Stimulated activated CD8-positive, alpha-beta memory T cell treated with anti-CD3 and anti-CD28 coated beads, Interleukin-12 subunit alpha, Interleukin-12 subunit beta, amount 100 ng/mL, for 24 hours (primary cell): ENCODE results near the gene KIRREL3.

ENCODE experiments used
- DNase-seq: peaks from one replicate; pipeline ENCODE4 v3.0.0-alpha.2; 2020; ENCODE audit errors: extremely low read depth

Gene KIRREL3

DNA sequence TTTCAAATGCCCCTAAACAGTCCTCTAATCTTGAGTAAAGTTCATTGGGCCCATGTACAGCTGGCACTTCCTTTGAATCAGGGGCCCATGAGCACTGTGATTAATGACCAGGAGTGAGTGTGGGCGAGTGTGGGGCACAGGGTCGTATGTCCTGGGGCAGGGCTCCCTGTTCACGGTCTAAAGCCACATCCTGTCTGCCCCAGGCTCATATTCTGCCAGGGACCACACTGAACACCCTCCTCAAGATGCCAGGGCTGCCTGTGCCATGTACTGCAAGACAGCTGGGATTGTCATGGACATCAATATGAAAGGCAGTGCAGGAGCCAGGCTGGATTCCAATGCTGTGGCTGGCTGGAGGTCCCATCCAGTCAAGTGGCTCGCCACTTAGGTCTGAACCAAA, 130.5 kb downstream of the KIRREL3 start:
- no peak for DNase-seq

DNA sequence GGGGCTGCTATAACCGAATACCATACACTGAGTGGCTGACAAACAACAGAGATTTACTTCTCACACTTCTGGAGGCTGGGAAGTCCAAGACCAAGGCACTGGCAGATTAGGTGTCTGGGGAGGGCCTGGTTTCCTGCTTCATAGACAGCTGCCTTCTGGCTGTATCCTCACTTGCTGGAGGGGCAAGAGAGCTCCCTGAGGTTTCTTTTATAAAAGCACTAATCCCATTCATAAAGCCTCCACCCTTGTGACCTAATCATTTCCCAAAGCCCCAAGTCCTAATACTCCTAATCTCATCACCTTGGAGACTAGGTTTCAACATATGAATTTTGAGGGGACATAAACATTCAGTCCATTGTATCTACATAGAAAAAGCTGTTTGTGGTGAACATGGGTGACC, 131.8 kb downstream of the KIRREL3 start:
- no peak for DNase-seq

DNA sequence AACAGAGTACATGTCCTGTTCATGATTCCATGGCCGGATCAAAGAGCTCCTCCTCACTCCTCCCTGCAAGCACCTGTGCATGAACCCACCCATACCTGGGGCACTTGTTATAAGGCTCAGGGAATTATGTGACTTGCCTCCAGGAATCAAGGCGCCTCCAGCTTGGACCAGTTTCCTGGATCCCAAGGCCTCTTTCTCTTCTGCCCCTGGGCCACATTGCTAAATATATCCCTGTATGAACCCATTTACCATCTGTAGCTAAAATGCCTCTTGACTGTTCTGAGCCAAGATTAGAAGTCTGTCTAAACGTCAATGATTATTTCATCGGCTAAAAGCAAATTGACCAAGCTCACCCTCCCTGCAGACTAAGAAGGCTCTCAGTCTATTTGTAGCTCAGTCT, 135.6 kb downstream of the KIRREL3 start:
- DNase-seq: no peak

DNA sequence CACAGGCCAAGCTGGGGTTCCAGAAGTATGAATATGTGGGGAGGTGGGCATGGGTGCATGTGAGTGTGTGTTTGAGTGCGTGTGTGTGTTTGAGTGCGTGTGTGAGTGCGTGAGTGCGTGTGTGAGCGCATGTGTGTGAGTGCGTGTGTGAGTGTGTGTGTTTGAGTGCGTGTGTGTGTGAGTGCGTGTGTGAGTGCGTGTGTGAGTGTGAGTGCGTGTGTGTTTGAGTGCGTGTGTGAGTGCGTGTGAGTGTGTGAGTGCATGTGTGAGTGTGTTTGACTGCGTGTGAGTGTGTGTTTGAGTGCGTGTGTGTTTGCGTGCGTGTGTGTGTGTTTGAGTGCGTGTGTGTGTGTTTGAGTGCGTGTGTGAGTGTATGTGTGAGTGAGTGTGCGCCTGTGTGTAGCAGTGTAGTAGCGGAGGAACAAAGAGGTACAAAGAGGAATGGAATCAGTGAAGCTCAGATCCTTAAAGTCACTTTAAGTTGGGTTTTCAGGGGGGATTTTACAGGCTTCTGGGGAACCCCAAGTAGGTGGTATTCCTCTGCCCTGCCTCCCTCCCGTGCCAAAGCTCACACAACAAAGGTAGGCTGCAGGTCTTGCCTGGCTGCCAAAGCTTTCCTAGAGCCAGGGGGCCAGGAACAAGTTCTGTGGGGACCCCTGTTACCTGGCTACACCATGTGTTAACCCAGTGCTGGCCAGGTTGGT, 137.1 kb downstream of the KIRREL3 start:
- DNase-seq: no peak

DNA sequence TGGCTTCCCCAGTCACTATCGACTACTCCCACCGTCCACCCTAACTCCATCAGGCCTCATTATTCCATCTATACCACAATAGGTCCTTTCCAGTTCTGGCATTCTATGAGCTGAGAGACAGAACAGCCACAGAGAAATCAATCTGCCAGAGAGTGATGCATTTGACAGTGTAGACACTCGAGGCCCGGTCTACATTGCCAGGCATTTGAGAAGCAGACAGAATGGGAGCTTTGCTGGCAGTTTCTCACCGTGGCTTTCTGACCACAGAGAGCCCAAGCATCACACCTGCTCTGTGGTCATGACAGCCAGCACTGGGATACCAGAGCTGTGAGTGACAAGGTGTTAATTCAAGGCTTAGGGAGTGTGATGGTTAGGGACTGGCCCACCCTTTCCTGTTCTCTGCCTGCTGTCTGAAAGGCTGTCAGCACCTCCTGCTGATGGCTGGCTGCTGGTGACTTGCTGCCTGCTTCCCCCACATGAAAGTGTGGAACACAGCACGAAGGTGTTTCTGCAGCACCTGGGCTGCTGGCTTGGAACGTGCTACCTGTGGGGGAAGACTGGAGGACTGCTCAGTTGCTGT, 137.8 kb downstream of the KIRREL3 start:
- DNase-seq: no peak

DNA sequence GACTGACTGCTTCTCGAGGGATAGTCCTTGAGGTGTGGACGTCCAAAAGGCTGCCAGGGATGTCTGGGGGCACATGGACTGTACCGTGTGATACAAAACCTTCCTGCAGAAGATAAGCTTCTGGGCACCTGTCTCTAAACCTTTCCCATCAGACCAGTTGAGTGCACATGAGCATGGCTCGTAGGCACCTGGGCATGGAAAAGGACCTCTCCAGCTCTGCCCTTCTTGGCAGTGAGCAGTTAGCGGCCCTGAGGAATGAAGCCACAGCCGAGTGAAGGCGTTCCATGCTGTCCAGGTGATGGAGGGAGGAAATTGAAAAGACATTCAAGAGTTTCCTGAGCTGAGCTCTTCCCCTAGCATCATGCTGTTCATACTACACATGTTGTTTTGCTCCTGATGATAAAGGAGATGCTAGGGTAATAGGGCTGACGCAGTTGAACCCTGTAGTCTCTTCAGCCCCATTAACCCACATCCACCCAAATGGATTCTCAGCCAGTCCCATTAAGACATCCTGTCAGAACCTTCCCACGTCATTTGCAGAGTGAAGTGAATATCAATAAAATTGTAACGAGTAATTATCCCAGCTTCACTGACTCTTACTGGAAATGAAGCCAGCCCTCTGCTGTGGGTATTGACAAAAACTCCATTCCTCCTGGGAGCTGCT, 138.6 kb downstream of the KIRREL3 start:
- no peak for DNase-seq

DNA sequence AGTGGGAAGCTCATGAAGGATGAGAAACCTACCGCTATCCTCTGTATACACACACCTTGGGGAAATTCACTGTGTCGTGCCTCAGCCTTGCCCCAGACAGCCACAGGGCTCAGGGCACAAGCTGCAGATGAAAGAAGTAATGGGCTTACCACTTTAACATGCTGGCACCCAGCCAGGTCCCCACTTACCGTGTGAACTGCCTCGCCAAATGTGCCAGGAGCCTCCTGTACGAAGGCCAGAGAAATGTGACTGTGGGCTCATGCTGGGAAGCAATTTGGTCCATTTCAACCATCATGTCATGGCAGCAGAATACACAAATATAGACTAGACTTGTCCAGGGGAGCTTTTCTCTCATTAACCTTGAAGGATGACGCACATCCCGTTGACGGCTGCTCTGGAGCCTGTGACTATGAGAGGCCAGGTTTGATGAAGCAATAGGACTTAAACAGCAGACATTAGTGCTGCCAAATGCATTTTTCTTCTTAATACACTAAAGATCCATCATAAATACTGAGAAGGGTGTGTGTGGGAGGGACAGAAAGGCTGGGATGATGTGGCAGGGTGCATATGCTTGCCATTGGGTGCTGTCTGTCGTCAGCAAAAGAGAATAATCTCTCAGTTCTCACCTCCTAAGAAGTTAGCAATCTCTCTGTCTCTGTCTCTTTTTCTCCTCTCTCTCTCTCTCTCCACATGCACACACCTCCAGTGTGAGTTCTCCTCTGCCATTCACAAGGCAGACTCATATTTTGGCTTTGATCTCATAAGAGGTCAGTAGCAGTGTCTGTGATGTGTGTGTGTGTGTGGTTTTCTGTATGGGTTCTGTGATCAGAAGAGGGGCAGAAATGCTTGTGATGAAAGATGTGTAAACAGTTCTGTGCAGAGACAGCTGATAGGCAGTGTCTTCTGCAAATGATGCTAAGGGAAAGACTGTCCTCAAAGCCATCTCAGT, 142.4 kb downstream of the KIRREL3 start:
- DNase-seq: no peak

DNA sequence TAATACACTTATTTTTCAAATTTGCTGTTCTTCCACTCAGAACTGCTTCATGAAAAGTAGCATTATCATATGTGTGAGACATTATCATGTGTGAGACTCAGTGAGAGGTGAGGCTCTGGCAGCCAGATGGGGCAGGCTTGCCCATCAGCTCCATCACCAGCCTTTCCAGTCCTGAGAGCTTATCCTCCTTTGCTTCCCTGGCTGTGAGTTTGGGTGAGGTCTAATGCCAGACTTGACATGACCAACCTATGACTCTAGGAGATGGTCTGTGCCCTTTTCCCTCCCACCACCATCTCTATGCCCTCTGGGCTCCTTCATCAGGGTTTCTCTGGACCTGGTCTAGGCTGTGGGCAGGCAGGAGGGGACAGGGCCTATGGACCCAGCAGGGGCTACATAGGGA, 145.0 kb downstream of the KIRREL3 start:
- no peak for DNase-seq

DNA sequence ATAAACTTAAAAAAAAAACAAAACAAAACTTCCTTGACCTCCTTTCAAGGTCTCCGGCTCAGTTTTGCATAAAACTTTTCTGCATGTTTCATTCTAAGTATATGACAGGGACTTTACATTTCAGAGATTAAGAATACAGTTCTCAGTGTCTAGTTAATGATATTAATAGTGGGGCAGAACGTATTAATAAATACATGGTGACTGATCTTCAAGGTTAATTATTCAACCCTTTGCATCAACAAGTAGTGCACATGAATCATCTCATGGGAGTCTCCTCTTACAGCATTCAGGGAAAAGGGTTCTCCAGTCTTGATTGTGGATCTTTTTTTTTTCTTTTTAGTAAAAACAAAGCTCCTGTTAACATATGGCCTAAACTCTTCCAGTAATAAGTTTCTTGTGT, 146.8 kb downstream of the KIRREL3 start:
- DNase-seq: no peak

DNA sequence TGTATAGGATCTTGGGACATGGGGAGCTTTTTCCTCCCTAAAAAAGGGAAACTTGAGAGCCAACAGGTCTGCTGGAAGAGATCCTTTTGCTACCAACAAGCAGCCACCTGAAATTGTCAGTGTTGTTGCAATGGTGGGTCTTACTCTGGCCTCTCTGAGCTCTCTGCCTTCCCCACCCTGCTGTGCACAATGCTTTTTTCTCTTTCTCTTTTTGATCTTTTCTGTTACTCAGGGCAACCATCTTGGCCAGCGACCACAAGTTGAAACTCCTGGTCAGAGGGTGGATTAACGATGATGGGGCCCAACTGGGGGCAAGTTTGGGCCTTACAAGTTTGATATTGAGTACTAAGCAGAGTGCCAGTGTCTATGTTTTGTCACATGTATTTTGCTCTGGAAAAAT, 155.8 kb downstream of the KIRREL3 start:
- DNase-seq: no peak

DNA sequence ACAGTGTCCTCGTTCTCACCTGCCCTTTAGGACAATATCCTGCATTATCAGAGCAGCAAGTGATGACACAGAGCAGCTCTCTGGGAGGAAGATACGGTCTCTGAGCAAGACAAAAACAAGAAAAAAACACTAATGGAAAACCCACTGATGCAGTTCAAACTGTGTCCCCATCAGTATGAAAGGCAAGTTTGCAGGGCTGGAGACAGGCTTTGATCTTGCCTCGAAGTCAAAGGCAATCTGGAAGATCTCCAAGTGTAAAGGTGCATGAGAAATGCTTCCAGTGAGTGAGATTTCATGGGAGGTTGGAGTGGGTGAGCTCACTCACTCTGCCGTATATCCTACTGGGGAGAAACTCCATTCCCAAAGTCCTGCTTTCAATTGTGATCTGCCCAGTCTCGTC, 157.5 kb downstream of the KIRREL3 start:
- no peak for DNase-seq

DNA sequence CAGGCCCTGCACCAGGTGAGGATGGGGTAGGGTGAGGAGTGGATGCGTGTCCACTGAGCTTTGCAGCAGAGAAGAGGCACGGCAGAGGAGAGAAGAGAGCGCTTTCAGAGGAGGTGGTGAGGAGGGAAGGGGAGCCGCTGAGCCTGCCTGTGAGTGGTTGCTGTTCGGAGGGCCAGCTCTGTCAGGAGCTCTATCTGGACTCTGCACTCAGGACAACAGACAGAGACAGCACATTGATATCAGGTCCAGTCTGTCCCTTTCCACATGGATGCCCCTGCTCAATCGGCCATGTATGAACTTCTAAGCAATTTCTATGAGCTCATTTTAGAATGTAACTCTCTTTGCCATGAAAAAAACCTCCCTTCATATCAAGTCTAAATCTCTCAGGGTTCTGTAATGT, 158.6 kb downstream of the KIRREL3 start:
- DNase-seq: no peak

DNA sequence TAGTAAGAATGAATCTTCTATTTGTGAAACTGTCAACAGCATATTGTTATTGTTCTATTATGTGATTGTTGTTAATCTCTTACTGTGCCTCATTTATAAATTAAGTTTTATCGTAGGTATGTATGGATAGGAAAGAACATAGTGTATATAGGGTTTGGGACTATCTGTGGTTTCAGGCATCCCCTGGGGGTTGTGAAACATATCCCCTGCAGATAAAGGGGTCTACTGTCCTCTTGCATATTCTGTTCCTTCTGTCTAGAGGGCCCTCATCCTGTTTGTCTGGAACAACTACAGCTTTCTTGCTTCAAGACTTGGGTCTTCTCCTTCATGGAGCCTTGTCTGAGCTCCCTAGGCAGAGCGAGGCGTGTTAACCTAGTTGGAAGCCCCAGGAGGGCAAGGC, 159.6 kb downstream of the KIRREL3 start:
- no peak for DNase-seq

DNA sequence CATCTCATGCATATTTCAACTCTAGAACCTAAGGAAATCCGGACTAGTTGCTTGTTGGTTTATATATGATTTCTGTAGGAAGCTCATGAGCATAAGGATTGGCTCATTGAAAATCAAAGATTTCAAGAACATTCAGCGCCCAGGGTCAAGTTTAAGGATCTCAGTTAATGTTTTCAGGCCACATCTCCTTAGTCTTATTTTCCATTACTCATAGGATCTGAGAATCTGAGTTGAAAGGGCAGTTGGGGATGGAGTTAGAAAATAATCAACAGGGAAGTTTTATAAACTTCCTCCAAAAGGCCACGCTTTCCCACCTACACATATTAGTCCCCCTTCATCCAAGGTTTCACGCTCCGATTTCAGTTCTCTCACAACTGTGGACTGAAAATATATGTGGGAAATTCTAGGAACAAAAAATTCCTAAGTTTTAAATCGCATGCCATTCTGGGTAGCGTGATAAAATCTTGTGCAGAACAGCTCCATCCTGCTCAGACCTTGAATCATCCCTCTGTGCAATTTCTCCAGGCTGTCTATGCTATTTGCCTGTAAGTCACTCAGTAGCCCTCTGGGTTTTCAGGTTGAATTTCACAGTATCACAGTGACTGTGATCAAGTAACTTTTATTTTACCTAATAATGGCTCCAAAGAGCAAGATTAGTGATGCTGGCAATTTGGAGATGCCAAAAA, 160.2 kb downstream of the KIRREL3 start:
- no peak for DNase-seq

DNA sequence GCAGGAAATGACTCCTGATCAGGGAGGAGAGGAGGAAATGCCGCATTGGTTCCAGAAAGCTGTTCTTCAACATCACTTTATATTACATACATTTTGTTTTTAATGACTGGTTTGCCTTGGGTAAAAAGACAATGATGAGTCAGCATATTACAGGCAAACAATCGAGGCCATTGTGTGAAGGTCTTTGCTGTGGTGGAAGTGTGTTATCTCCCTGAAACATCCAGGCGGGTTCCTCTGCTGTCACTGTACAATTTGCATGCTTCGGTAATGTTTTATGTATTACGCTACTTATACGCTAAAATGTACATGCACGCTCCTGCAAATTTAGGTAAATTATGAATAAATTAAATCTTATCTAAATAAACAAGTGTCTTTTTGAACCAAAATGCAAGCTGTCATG, 161.1 kb downstream of the KIRREL3 start:
- no peak for DNase-seq

DNA sequence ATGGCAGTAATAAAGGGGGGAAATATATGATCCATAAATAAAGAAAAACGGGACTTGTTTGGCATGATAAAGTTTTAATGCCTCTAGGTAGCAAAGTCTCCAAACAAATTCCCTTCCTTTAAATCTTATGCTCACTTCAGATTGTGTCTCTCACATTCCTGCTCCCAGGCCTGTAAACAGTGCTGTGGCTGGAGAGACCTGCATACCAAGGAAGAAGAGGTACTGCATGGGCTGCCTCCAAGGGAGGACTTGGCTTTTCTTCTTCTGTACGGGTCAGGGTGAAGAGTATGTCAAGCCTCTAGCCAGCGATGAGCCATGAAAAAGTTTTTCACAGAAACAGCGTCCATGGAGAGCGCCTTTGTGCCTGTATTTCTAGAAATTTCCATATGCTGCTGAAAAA, 161.8 kb downstream of the KIRREL3 start:
- DNase-seq: no peak

DNA sequence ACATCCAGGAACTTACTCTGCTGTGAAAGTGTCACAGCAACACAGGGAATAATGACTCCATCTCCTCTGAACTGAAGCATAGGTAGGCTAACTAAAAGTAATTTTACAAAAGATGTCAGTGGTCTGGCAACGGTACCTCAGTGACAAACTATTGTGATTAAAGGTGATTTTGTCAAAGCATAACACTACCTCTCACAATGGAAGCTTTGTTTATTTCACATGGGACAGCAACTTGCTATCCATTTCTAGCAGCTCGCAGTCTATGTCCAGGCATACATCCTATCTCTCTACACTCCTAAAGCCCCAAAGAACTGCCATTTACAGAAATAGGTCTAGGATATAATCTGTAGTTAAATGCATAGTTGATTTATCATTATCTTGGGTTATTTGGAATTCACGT, 163.0 kb downstream of the KIRREL3 start:
- no peak for DNase-seq

DNA sequence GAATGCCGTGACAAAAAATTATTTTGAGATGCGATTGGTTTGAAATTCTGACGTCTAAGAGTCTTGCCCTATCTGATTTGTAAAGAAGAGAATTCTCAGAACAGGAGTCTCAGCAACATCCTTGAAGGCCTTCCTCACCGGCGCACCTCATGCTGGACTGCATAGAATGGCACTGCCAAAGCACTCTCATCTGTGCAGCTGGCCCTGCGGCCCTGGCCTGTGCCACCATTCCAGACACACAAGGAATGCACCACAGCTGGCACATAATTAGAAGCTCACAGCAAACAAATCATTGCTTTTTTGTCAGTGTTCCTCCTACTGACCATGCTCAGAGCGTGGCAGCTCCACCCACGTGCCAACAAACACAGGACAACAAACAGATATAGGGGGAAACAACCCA, 166.0 kb downstream of the KIRREL3 start:
- no peak for DNase-seq

DNA sequence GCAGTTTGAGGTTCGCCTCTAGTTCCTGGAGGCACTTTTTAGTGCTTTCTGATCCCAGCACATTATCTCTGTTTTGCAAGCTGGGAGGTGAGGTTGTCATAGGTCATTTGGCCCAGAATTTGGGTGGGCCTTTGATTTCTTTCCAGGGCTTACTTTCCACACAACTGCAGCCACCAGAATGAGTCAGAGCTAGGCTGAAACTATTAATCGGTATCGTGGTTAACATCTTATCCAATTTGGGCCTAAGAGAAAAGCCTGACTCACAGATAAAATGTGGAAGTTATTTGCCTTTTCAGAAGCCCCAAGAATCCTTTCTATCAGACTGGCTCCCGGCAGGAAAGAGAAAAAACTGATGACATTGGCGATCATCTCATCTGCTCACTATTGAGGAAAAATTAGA, 166.4 kb downstream of the KIRREL3 start:
- DNase-seq: no peak

DNA sequence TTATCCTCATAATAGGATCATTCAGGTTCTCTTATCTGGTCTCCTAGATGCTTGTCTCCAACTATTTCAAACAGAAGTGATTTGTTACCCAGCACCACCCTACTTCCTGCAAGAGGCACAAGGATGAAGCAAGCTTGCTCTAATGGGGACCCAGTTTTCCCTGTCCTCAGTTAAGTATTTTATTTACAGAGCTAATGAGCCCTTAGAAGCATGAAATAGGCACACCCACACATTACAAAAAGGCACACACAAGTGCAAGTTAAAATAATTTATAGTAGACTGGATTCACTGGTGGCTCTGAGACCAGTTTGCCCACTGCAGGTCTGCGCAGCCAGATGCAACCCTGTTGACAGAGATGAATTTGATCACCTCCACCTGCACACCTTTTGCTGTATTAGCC, 167.5 kb downstream of the KIRREL3 start:
- no peak for DNase-seq

DNA sequence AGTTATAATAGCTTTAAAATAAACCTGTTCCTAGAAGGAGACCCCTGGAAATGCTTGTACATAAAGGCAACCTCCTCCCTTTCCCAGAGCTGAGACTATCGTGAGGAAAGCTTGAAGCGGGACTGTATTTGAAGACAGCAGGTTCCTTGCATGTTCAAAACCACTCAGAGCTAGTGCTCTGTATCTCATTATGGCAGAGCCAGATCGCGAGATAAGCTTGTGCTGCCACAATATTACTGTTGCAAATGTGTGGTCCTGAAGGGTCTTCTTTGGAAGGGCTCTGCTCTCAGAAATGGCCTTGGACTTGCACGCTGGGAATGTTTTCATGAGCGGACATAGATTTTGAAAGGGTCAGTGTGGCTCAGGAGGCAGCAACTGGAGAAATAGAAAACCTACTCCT, 168.2 kb downstream of the KIRREL3 start:
- DNase-seq: no peak
